Stimulated activated CD4-positive, alpha-beta T cell treated with anti-CD3 and anti-CD28 coated beads, Interleukin-2, amount 100 ng/mL, for 24 hours (primary cell): Measurements from ENCODE around the gene AGBL5.

Experiments
- DNase-seq, 2 donors: peaks; one replicate each; pipeline ENCODE4 v3.0.0-alpha.2; 2020

Gene AGBL5, protein sequence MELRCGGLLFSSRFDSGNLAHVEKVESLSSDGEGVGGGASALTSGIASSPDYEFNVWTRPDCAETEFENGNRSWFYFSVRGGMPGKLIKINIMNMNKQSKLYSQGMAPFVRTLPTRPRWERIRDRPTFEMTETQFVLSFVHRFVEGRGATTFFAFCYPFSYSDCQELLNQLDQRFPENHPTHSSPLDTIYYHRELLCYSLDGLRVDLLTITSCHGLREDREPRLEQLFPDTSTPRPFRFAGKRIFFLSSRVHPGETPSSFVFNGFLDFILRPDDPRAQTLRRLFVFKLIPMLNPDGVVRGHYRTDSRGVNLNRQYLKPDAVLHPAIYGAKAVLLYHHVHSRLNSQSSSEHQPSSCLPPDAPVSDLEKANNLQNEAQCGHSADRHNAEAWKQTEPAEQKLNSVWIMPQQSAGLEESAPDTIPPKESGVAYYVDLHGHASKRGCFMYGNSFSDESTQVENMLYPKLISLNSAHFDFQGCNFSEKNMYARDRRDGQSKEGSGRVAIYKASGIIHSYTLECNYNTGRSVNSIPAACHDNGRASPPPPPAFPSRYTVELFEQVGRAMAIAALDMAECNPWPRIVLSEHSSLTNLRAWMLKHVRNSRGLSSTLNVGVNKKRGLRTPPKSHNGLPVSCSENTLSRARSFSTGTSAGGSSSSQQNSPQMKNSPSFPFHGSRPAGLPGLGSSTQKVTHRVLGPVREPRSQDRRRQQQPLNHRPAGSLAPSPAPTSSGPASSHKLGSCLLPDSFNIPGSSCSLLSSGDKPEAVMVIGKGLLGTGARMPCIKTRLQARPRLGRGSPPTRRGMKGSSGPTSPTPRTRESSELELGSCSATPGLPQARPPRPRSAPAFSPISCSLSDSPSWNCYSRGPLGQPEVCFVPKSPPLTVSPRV

DNA sequence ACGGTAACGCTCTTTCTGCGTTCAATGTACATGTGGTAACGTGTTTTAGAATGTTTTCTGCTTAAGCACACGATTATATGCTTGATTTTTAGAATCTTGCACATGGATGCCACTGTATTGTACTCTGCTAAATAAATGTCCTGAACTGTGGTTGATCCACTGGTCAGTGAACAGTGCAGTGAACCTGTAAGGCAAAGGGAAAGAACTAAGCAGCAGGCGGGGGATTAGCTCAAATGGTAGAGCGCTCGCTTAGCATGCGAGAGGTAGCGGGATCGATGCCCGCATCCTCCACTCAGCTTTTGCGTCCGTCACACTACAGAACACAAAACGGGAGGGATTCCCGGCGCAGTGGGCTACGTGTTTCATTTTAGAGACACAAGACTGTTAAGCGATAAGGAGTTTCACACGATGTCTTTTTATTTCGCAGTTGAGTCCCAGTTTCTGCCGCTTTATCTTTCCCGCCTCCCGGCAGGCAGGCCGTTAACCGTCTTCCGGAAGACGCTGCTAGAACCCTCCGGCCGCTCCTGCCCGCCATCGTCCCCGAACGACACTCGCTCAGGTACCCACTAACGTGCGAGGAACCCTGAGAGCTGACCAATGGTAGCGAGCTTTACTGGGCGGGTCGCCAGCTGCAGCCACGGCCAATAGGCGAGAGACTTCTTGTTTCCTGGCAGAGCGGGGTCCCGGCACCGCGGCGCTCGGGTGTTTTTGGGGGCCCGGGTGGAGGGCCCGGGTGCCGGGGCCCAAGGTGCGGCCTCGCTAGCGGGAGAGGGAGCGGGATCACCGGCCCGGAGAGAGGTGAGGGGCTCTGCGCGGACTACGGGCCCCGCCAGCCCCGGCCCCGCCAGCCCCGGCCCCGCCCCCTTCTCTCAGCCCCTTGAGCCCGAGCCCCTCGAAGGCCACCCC lies at the start of gene AGBL5:
TSS of gene AGBL5 (plus strand) at position 673 of the 906 bp plus-strand sequence. CDS start 1,291 bp downstream, outside the sequence.
- peak; percentile 94 to 95 for DNase-seq

DNA sequence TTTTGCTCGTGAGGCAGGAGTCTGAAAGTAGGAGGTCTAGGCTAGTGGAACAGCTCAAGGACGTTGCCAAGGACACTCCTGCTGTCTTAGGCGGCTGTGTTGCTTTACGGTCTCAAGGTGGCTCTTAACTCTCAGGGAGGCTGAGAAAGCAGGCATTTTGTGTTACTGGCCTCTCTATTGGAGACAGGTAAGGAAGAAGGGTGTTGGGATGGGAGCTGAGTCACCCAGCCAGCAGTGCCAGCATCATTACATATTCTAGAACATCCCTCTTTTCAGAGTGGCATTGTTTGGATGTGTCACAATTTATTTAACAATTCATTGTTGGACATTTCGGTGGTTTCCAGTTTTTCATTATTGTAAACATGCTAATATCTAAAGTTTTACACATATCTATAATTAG lies 49.5 kb upstream of the AGBL5 start:
- DNase-seq = no peak

DNA sequence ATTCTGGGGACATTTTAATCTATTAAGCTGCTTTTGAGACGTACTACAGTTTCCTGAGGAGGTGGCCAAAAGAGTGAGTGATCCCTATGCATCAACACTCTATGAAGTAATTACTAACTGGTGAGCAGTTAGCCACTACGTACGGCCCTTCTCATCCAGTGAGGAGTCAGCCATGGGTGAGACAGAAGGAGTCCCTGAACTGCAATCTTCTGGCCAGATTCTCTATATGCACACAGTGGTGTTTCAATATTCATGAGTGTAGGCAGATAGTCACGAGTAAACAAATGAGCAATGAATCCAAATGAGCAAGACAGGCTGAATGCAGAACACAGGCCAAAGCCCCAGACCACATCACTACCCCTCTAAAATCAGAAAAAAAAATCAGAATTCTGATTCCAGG lies 48.5 kb upstream of the AGBL5 start:
- no peak for DNase-seq

DNA sequence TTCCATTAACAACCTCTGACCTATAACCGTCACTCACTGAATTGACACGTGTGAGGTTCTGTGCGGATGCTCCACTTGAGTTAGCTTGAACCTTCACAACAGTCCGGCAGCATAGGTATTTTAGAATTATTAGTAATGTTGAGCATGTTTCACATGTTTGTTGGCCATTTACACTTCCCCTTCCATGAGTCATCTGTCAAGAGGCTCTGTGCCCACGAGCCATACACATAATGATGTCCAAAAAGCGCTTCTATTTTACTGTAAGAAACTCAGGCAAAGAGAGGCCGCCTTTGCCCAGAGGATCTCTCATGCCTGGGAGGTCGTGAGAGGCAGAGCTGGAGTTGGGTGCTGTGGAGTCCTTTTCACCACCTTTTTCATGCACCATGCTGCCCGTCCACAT lies 47.6 kb upstream of the AGBL5 start:
- no peak for DNase-seq

DNA sequence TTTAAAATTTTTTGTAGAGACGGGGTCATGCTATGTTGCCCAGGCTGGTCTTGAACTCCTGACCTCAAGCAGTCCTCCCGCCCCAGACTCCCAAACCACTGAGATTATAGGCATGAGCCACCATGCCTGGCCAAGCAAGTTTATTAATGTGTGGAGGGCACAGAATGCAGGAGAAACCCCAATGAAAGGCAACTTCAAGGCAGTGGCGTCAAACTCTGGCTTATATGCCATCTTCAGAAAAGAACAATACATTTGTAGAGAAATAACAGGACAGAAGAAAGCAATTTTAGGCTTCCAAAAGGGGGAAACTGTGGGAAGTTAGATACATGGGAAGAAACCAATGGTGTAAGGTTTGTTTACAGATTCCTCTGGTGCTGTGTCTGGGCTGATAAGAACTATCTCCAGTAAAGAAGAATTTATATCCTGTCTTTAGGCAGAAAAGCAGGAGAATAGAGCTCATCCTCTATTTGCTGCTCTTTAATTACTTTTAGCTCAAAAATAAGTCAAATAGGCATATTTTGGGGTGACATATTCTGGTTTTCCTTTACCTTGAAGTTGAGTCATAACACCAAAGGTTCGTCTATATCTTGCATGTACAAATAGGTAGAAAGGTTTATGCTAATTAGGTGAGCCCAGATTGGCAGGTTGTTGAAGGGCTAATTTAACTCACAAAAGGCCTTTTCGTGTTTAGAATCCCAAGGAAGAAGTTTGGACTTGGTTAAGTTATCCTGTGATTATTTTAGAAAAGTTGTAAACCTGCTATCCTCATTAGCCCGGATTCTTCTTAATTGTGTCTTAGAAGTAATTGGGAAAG lies 44.7 kb upstream of the AGBL5 start:
- DNase-seq = no peak

DNA sequence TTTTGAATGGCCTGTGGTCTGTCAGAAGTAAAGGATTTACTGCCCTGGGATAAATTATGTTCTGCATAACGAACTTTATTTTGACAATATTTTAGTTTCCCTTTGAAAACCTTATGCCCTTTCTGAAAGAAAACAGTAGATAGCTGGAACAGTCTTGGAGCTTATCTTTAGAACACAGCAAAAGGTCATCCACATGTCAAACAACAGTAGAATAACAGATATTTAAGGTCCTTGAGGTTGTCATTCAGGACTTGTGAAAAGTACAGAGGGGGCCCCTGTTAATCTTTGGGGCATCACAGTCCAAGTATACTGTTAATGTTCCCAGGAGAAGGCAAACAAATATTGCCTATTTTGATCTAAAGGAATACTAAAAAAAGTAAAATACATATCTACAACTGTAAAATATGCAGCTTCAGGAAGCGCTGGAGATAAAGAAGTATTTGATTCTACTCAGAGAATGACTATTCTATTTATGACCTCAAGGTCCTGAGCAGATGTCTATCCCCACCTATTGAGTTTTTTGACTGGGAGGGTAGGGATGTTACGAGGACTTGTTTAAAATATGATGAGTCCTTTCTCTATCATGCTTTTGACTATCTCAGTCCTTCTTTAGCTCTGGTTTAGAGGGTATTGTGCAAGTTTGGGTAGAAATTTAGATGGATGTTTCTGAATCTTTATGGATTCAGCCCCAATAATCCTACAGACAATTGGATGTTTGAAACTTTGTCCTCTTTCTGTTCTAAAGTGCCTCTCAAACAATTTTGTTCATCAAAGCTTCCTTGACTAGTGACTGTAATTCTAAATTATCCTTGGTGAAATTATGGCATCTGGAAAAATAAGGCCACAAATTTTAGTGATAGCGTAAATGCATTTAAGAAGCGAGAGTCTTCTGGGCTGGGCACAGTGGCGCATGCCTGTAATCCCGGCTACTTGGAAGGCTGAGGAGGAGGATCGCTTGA lies 43.8 kb upstream of the AGBL5 start:
- no peak for DNase-seq

DNA sequence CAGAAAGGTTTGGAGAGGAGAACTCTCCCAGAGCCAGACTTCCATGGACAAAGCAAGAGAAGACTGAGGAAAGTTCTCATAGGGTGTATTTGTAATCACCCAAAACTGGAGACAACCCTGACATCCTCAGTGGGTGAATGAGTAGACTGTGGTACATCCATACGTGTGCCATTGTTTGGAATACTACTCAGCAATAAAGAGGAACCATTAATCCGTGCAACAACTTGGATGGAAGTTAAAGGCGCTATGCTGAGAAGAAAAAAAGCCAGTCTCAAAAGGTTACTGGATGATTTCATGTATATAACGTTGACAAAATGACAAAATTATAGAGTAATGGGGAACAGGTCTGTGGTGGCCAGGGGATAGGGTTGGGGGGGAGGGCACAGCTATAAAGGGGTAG lies 42.8 kb upstream of the AGBL5 start:
- DNase-seq = no peak

DNA sequence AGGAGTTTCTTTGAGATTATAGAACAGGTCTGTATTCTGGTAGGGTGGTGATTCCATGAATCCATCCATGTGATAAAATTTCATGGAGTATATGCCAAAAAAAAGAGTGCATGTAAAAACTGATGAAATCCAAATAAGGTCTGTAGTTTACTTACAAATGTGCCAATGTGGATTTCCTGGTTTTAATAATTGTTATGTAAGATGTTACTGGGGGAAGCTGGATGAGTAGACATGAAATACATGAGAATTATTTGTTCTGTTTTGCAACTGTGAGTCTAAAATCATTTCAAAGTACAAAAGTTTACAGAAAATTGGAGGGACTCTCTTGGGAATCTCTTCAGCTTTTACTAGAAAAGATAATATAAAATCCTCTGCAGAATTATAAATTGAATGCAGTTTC lies 42.4 kb upstream of the AGBL5 start:
- no peak for DNase-seq

DNA sequence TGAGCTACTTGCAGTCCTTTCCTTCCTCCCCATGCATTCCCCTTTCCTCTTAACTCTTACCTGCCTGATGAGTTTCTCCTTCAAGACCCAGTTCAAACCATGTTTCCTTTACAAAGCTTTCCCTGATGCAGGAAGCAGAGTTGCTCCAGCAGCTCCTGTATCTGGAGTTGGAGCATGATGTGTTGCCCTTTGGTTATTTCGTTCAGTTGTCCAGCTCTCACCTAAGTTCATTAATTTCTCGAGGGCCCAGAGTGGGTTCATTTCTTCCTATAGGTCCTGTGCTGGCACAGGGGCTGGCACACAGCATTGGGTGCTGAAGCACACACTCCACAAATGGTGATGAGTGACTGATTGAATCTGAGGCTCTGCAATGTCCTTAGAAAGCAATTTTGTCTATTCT lies 41.8 kb upstream of the AGBL5 start:
- no peak for DNase-seq

DNA sequence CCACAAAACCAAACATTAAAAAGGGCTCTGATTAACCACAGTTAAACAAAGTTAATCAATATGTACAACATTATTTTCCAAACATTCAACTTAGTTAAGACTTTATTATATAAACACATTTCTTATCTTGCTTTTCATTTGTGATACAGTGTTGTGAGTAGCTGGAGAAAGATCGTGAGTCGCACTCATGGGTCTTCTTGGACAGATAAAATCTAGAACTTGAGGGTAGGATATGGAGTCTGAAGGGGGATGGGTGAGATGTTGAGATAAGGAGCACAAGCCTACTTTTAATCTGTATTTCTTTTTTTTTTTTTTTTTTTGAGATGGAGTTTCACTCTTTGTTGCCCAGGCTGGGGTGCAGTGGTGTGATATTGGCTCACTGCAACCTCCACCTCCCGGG lies 41.3 kb upstream of the AGBL5 start:
- no peak for DNase-seq

DNA sequence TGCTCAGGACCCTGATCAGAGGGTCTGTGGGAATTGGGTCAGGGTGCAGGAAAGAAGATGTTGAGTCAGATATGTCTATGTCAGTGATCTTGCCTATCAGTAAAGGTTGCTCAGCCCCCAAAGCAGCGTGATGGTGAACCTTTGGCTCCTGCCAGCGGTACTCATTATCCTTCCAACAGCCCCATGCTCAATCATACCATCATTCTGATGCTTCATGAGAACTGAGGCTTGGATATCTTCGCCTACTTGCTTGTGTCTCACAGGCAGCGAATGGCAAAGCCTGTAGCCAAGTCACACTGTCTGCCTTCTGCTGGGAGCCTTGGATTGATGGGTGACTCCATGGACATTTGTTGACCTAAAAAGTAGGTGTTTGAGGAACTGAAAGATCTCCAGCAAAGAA lies 37.7 kb upstream of the AGBL5 start:
- no peak for DNase-seq

DNA sequence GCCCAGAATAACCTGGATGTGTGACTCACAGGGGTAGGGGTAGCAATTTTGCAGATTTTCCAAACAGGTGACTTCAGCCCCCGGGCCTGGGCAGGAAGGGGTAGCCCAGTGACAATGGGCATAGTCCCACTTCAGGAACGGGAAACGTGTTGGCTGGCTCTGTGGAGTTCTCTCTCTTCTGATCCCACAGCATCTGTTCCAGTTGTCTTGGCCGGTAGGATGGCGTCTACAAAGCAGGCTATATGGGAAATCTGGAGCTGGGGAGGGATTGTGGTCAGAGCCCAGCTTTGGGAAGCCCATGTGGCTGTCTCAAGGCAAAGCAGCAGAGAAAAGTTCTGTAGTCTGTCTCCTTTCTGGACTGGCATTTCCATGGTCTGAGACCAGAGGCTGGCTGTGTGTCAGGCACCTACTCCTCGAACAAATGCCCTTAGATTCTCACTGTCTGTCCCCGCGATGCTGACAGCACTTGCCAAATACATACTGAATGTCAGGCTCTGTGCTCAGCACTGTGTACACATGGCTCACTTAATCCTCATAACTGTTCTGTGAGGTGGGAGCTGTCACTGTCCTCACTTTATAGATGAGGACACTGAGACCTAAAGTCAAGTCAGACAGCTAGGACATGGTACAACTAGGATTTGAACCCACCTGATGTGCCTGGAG lies 36.6 kb upstream of the AGBL5 start:
- DNase-seq = no peak

DNA sequence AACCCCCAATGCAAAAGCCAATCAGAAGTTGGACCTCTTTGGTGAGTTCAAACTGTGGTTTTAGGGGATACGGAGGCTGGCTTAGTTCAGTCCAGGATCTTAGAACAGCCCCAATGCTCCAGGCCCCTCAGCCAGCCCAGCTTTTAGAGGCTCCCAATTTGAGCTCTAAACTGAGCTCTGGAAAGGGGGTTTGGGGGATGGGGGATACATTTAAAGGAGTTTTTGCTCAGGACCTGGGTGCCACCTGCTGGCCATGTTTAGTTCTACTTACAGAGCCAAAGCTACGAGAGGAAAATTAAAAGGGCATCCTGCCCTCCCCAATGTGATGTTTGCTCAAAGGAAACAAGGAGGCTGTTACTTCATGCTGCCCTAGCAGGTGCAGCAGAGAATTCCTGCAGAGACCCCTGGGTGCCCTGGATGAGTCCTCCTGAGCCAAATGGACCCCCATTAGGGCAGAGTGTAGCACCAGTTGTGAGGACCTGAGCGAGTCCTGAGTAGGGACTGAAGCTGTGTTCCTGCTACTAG lies 34.6 kb upstream of the AGBL5 start:
- DNase-seq = peak; percentile 54 to 61

DNA sequence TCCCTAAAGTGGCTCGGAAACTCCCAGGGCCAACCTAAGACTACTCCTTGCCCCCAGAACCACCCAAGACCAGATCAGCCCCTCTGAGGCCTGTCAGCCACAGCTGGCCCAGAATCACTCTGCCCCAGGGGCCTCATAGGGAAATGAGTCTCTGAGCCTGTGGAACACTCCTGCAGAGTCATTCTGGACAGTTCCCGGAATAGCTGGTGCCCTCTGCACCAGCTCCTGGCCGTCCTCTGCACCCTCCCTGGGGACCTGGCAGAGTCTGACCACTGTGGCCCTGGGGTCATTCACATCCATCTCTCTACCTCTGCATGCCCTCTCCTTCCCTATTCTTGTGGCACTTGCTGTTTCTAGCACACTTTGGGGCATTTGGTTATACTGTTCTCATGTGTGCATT lies 33.3 kb upstream of the AGBL5 start:
- no peak for DNase-seq

DNA sequence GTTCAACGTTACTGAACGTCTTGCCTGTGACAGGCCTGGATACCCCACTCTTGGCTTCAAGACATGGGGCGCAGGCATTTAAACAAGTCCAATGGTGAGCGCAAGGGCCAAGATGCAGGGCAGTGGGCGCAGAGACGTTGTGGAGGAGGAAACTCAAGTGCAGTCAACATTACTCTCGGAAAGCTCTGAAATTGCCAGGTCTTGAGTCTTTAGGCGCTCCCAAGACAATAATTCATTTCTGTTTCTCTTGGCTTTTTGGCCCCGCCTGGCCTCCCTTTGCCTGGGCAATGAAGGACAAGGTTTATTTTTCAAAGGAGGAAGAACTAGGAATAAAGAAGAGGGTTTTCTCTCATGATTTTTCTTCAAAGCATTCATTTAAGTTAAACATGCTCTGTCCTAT lies 32.0 kb upstream of the AGBL5 start:
- DNase-seq = no peak

DNA sequence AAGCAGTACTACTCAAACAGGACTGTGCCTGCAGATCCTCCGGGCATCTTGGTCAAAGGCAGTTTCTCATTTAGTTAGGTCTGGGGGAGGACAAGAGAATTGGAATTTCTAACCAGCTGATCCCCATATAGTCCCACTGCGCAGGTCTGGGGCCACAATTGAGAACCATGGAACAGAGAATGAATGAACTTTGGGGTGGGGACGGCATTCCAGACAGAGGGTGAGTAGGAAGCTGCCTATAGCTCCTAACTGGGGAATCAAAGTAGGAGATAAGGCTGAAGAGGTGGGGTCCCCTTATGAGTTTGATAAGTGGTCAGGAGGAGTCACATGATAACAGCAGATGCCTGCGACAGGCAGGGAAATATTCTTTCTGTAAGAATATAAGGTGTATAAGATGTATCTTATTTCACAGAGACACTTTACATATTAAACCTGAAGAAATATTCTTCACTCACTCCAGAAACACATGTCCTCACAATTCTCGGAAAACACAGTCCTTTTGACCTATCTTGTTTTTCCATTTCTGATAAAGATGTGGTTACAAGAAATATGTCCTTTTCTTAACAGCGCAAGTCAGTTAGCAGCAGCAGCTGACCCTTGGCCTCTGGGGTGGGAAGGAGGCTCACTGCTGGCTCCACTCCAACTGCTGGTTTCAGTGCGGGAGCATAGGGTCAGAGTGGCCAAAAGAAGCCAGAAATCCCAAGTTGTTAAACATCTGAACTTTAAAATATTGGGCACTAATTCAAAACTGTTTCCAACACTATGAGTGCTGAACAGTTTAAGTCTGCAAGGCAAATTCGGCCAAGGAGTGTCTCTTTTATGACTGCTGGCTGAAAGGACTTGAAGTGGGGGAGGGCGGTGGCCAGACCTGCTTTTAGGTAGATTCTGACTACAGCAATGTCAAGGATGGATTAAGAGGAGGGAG lies 31.3 kb upstream of the AGBL5 start:
- DNase-seq = no peak

DNA sequence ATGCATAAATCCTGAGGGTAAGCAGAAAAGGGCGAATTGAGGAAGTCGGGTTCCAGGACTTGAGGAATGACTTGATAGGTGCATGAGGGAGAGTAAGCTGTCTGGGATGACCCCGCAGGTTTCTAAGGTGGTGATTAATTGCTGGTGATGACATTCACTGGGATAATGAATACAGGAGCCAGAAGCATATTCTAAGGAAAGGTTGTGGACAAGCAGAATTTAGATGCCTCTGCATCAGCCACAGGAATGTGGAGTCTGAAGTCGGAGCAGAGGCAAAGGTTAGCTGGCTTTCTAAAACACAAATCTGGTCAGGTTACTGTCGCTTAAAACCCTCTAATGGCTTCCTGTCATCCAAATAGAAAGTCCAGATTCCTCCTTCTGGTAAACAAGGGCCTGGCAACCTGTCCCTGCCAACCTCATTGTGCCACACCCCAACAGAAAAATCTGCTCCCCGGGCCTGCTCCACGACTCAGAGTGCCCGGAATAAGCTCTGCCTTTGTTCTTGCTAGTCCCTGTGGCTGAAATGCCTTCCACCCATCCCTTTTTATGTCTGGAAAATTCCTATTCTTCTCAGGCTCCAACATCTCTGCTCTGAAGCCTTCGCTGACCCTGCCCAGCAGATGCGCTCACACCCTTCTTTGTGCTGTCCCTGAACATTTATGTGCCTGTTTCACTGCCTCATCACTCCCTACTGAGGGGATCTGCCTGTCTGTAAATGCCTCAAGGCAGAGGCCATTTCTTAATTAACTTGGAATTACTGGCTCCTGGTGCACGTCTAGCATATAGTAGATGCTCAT lies 30.0 kb upstream of the AGBL5 start:
- no peak for DNase-seq

DNA sequence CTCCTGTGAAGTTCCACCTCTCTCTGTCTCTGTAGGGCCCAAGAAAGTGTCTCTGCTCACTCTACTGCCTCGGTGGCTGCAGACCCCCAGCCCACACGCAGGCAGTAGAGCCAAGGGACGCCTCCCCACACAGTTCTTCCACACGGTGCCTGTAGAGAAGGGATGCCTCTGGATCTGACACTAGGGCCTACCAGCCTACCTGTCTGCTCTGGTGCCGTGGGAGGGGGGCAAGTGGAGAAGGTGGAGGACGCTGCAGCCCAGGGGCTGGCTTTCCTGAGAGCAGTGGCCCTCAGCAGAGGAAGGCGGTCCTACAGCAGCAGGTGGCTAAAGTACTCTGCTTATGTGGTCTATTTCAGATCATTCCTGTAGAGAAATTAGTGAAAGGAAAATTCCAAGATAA lies 27.7 kb upstream of the AGBL5 start:
- DNase-seq = no peak
